Daoy (cell line): ENCODE results near the gene TARBP1. TPM values are rescaled to one million over a fixed set of nuclear protein-coding genes. Genes with fewer than 3 reads are reported as not detected.
"Not testable (repeated sequence)": the region's sequence is repeated elsewhere in the genome, so short reads cannot be mapped to it uniquely, and the experiment has no call there.

Source experiments
- DNase-seq: peaks from one replicate; pipeline ENCODE4 v3.0.0-alpha.2; 2015; ENCODE audit warnings: low read depth
- total RNA-seq: library from RNA; depleted of rRNA; stranded (reverse); fragments of >200 nt; shearing (Covaris generic); gene quantifications from 2 replicates; pipeline ENCODE4 v1.2.3, GENCODE V29; 2014; rRNA removed

The TARBP1 gene
- total RNA-seq, result 32.5 and 33.2 TPM in 2 replicates

GRCh38 chr1:234478481-234479309, at the start of gene TARBP1:
TARBP1 (minus strand) TSS chr1:234479179; CDS start chr1:234479103, 76 bp downstream.
- peak; percentile 86 for DNase-seq

GRCh38 chr1:234528074-234528865, 49.3 kb upstream of the TARBP1 start:
- no peak for DNase-seq

- no peak for DNase-seq
Observed at GRCh38 chr1:234527346-234527745, 48.4 kb upstream of the TARBP1 start.

GRCh38 chr1:234526922-234527321, 47.9 kb upstream of the TARBP1 start:
- DNase-seq, result no peak

GRCh38 chr1:234525099-234525799, 46.3 kb upstream of the TARBP1 start:
- no peak for DNase-seq

GRCh38 chr1:234521836-234522235, 42.9 kb upstream of the TARBP1 start:
- DNase-seq, result no peak

GRCh38 chr1:234520908-234521817, 42.2 kb upstream of the TARBP1 start:
- no peak for DNase-seq

GRCh38 chr1:234519506-234519905, 40.5 kb upstream of the TARBP1 start:
- no peak for DNase-seq

- DNase-seq, result no peak
Observed at GRCh38 chr1:234518876-234519275, 39.9 kb upstream of the TARBP1 start.

GRCh38 chr1:234518086-234518485, 39.1 kb upstream of the TARBP1 start:
- DNase-seq, result not testable (repeated sequence)

GRCh38 chr1:234517110-234517802, 38.3 kb upstream of the TARBP1 start:
- no peak for DNase-seq

GRCh38 chr1:234515821-234516241, 36.9 kb upstream of the TARBP1 start:
- DNase-seq, result peak; percentile 52

GRCh38 chr1:234515411-234515810, 36.4 kb upstream of the TARBP1 start:
- DNase-seq, result no peak

- DNase-seq, result no peak
Observed at GRCh38 chr1:234512451-234512861, 33.5 kb upstream of the TARBP1 start.

GRCh38 chr1:234509457-234510328, 30.7 kb upstream of the TARBP1 start:
- no peak for DNase-seq

- no peak for DNase-seq
Observed at GRCh38 chr1:234507626-234508387, 28.8 kb upstream of the TARBP1 start.

- no peak for DNase-seq
Observed at GRCh38 chr1:234507089-234507488, 28.1 kb upstream of the TARBP1 start.

- no peak for DNase-seq
Observed at GRCh38 chr1:234505769-234506102, 26.8 kb upstream of the TARBP1 start.
